Esophagus mucosa (tissue), 1 donor: ENCODE data around the gene LIPC. TPM values are rescaled to one million over a fixed set of nuclear protein-coding genes. Genes with fewer than 3 reads are reported as not detected.

ENCODE experiments used
- ATAC-seq: fragments of 200-7000 bp; cut with Tn5 transposase; one replicate; pipeline ENCODE4 v1.9.1; 2020
- total RNA-seq: library from RNA; stranded (reverse); gene quantifications from one replicate; pipeline ENCODE4 v1.2.4, GENCODE V29; 2023
- donor health status: DM: yes; HTN: yes; CAD: no.

LIPC gene
- total RNA-seq, 1 donor from 2014 or later: not detected

GRCh38 chr15:58519516-58519915, 87.7 kb downstream of the LIPC start:
- ATAC-seq: no peak

- ATAC-seq: no peak
Measured at GRCh38 chr15:58520464-58520863, 88.7 kb downstream of the LIPC start.

GRCh38 chr15:58520936-58521292, 89.1 kb downstream of the LIPC start:
- ATAC-seq: no peak

- peak; percentile 96 for ATAC-seq
Measured at GRCh38 chr15:58521293-58521991, 89.7 kb downstream of the LIPC start.

GRCh38 chr15:58522391-58522790, 90.6 kb downstream of the LIPC start:
- peak; percentile 2 for ATAC-seq

GRCh38 chr15:58522865-58523264, 91.1 kb downstream of the LIPC start:
- ATAC-seq: no peak

GRCh38 chr15:58523634-58524033, 91.8 kb downstream of the LIPC start:
- ATAC-seq: no peak

- ATAC-seq: no peak
Measured at GRCh38 chr15:58524247-58524646, 92.5 kb downstream of the LIPC start.

- no peak for ATAC-seq
Measured at GRCh38 chr15:58525991-58526421, 94.2 kb downstream of the LIPC start.

GRCh38 chr15:58526647-58527192, 94.9 kb downstream of the LIPC start:
- no peak for ATAC-seq

- ATAC-seq: no peak
Measured at GRCh38 chr15:58527573-58528187, 95.9 kb downstream of the LIPC start.

- ATAC-seq: no peak
Measured at GRCh38 chr15:58528188-58528870, 96.5 kb downstream of the LIPC start.

GRCh38 chr15:58529041-58529440, 97.2 kb downstream of the LIPC start:
- ATAC-seq: no peak

GRCh38 chr15:58530056-58530590, 98.3 kb downstream of the LIPC start:
- no peak for ATAC-seq

- ATAC-seq: no peak
Measured at GRCh38 chr15:58532126-58532525, 100.3 kb downstream of the LIPC start.

- no peak for ATAC-seq
Measured at GRCh38 chr15:58534556-58534955, 102.8 kb downstream of the LIPC start.

GRCh38 chr15:58535337-58535736, 103.5 kb downstream of the LIPC start:
- ATAC-seq: no peak

GRCh38 chr15:58535894-58536293, 104.1 kb downstream of the LIPC start:
- ATAC-seq: no peak

- no peak for ATAC-seq
Measured at GRCh38 chr15:58536414-58536813, 104.6 kb downstream of the LIPC start.

GRCh38 chr15:58537033-58537432, 105.2 kb downstream of the LIPC start:
- no peak for ATAC-seq

- ATAC-seq: no peak
Measured at GRCh38 chr15:58538225-58538727, 106.5 kb downstream of the LIPC start.

GRCh38 chr15:58538901-58539300, 107.1 kb downstream of the LIPC start:
- ATAC-seq: no peak

GRCh38 chr15:58539548-58539947, 107.8 kb downstream of the LIPC start:
- ATAC-seq: no peak
